GM12892 (cell line): ENCODE data around the gene TMEM97.

Experiments used
- POLR2AphosphoS5 ChIP-seq: IDR thresholded peaks from 2 replicates; pipeline ENCODE4 v1.6.1; 2011; ENCODE audit warnings: low read depth, low read length, control low read depth
- TAF1 ChIP-seq: IDR thresholded peaks from 2 replicates; pipeline ENCODE4 v1.6.1; 2011; ENCODE audit warnings: low read depth, mild to moderate bottlenecking, control low read depth, low read length, borderline replicate concordance

GRCh38 chr17:28306954-28307401, 12.0 kb upstream of the TMEM97 start:
- TF ChIP-seq TAF1 (no peak), POLR2AphosphoS5 (no peak)
